NCI-H187 (cell line): Measurements from ENCODE around the gene BBS10.
A peak's percentile ranks its signal among the peaks of the same experiment; 100 is the strongest.
"Not testable (repeated sequence)": the region's sequence is repeated elsewhere in the genome, so short reads cannot be mapped to it uniquely, and the experiment has no call there.

Source experiments
- DNase-seq, 2 experiments: peaks; one replicate each; lab custom pipeline; 2025; lab: John Stamatoyannopoulos, UW

The BBS10 gene

DNA sequence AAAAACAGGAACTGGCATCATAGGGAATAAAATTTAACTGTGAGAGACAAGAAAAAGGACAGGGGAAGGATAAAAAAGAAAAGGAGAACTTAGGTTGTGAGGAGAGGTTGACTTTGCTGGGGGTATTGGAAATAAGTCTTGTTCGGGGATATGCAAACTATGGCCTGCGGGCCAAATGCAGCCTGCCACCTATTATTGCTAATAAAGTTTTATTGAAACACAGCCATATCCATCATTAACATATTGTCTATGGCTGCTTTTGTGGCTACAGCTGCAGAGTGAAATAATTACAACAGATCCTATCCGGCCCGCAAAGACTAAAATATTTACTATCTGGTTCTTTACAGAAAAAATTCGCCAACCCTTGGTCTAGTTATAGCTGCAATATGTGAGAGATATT is 18.6 kb downstream of the BBS10 start:
- DNase-seq, result no peak

DNA sequence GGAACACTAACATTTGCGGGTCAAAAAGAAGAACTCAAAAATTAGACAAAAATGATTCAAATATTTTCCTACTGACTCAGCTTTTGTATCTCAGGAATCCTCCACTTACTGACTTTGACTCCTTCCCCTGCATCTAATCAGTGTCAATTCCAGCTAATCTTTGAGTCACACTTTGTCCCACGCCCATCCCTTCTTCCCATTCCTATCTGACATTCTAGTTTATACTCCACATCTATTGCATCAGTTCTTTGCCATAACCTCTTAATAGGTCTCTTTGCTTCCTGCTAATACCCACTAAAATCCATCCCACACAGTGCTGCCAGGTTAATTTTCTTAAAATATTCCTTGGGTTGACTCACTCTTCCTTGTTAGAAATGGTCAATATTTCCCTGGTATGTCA is 19.1 kb downstream of the BBS10 start:
- no peak for DNase-seq

DNA sequence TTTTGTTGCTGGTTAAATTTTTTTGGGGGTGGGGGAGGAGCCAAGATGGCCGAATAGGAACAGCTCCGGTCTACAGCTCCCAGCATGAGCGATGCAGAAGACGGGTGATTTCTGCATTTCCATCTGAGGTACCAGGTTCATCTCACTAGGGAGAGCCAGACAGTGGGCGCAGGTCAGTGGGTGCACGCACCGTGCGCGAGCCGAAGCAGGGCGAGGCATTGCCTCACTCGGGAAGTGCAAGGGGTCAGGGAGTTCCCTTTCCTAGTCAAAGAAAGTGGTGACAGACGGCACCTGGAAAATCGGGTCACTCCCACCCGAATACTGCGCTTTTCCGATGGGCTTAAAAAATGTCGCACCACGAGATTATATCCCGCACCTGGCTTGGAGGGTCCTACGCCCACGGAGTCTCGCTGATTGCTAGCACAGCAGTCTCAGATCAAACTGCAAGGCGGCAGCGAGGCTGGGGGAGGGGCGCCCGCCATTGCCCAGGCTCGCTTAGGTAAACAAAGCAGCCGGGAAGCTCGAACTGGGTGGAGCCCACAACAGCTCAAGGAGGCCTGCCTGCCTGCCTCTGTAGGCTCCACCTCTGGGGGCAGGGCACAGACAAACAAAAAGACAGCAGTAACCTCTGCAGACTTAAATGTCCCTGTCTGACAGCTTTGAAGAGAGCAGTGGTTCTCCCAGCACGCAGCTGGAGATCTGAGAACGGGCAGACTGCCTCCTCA is 28.5 kb downstream of the BBS10 start:
- DNase-seq, result not testable (repeated sequence)

DNA sequence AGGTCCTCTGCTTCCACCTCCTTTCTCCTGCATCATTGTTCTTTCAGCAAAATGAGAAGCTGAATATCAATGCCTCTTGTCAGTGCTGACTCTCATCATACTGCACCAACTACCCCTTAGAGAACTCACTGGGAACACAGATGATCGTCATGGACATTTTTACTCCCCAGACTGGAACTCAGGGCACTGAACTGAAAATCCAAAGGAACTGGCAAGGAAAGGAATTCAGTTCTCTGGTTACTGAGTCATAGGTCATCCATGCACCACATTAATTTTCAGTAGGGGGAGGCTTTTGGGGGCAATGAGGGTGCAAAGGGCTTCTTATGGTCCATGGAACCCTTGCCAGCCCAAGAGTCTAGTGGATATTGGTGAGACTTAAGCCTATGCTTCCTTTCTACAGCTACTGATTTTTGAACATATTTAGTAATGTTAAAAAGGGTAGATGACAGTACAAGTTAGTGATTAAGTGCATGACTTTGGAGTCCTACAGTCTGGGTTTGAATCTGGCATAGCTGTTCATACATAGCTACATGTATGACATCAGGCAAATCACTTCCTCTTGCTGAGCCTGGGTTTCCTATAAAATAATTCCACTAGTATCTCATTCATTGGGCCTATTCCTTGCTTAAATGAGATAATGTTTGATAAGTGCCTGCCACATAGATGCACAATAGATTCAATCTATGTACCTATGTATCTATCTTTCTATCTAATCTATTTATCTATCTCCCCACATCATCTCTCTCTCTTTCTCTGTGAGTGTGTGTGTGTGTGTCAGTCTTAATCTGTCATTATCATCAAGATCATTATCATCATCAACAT is 29.2 kb downstream of the BBS10 start:
- DNase-seq, result peak in 1 of 2 experiments; percentile 8

- no peak for DNase-seq
Measured at GRCh38 chr12:76317976-76318375, 30.2 kb downstream of the BBS10 start.

GRCh38 chr12:76316468-76316867 is 31.7 kb downstream of the BBS10 start:
- DNase-seq, result no peak

GRCh38 chr12:76313299-76313698 is 34.9 kb downstream of the BBS10 start:
- DNase-seq, result no peak

- no peak for DNase-seq
Measured at GRCh38 chr12:76312315-76312714, 35.9 kb downstream of the BBS10 start.

DNA sequence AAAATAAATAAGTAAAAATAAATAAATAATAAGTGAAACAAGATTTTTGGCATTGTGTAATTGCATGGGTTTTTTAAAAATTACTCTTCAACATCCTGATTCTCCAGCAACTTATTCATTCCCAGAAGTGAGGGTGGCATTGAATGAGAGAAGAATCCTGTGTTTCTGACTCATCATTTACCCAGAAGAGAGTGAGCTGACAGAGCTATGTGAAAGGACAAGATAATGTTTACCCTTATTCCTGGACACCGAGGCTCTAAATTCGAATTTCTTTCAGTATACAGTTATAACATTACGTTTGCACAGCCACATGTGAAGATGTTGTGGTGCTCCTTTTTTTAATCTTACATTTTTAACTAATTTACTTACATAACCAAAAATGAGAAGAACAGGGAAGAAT is 36.4 kb downstream of the BBS10 start:
- no peak for DNase-seq

DNA sequence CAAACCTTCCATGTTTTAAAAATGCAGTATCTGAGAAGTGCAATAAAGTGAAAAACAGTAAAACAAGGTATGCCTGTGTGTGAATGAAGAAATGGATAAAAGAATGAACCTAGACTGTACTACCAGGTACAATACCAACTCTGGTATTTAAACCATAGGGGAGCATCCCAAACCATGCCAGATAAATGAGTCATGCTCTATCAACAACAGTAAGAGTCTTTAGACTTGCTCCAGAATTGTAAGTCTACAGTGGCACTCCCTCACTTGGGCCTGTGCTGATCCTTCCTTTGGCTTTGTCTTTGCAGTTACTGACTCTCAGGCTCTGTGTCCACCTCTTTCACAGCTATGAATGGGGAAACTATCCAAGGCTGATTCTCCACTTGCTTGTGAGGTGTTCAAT is 38.1 kb downstream of the BBS10 start:
- DNase-seq, result no peak

GRCh38 chr12:76308866-76309265 is 39.3 kb downstream of the BBS10 start:
- DNase-seq, result no peak

DNA sequence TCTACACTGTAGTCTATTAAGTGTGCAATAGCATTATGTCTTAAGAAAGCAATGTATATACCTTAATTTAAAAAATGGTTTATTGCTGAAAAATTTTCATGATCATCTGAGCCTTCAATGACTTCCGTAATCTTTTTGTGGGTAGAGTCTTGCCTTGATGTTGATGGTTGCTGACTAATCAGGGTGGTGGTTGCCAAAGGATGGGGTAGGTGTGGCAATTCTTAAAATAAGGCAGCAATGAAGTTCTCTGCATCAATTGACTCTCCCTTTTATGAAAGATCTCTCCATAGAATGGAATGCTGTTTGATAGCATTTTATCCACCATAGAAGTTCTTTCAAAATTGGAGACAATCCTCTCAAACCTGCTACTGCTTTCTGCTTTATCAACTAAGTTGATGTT is 41.1 kb downstream of the BBS10 start:
- no peak for DNase-seq

- DNase-seq, result no peak
Measured at GRCh38 chr12:76303989-76304460, 44.2 kb downstream of the BBS10 start.

DNA sequence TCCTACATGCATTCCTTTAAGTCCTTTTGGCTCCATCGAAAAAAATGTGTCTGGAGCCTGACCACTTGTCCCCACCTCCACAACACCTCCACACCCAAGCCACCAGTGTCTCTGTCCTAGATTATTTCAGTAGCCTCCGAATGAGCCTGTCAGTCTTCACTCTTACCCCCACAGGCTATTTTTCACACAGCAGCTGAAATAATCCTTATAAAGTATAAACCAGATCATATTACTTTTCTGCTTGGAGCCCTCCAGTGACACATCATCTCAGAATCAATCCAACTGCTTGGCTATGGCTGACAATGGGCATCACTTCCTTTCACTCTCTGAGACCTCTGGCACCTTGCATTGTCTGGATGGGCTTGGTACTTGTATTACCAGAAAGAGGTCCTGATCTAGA is 44.9 kb downstream of the BBS10 start:
- no peak for DNase-seq

GRCh38 chr12:76300297-76300665 is 47.9 kb downstream of the BBS10 start:
- no peak for DNase-seq

GRCh38 chr12:76299536-76300296 is 48.5 kb downstream of the BBS10 start:
- no peak for DNase-seq
